ENCODE measurements around the gene SPRED2.

SPRED2 gene

DNA sequence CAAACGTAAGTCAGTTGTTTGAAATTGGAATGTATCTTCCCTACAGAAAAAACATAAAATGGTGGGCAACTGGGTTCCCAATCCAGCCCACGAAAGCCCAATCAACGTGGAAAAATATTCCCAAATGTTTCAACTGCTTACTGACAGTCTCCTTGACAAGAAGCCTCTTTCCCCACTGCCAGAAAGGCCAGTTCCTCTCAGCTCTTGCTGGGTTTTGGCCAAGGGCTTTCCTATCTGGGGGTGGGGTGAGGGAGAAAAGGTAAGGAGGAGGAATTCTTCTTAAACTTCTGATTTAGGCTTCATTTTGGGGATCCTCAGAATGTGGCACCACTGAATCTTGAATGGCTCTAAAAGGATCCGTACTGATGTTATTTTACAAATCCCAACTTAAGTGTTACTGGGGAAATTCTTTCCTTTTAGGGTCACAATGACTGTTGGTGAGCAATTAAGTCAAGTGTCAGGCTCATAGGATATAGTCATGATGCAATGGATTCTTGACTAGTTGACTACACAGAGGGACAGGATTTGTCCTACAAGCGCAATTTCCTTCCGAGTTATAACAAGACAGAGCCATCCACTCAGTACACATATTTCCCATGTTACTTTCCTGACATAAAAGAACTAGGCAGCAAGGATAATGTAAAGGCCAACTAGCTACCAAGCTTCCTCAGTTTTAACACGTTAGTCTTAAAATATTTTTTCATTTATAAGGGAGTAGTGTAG lies 73.6 kb downstream of the SPRED2 start:
- WGBS, 2 experiments = 93 to 94% methylated on average over 6 of the region's 7 CpGs
- H3K4me1 ChIP-seq (ENCODE audit: control insufficient read depth, insufficient read depth, low read length) = peaks cover 22% of the 10 kb centered on the region

DNA sequence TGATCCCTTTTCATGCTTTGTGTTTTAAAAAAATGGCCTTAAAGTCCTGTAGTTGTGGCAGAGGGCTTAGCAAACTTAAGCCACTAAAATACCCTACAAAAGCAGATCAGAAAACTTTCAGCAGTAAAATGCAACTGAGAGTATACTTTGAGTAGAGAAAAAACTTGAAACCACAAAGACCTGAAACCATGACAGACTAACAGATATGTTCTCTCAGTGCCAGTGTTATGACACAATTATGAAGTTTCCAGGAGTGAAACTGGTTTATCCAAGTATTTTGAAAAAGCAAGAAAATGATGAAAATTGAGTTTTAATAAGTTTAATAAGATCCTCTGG lies 74.5 kb downstream of the SPRED2 start:
- Histone ChIP-seq H3K4me3 (ENCODE audit: insufficient read depth, low read depth, low read length) (no peak overlapping the region), H3K9me3 (ENCODE audit: control insufficient read depth, low read length) (no peaks in the 10 kb centered on the region), H3K4me1 (ENCODE audit: control insufficient read depth, insufficient read depth, low read length) (peaks cover 22% of the 10 kb centered on the region), H3K27ac (ENCODE audit: insufficient read depth, low read depth, low read length, poor library complexity, severe bottlenecking) (no peak overlapping the region), H3K27me3 (ENCODE audit: control insufficient read depth, insufficient read depth, low read length, poor library complexity, severe bottlenecking) (no peaks in the 10 kb centered on the region), H3K36me3 (ENCODE audit: control insufficient read depth, insufficient read depth, low read length) (no peaks in the 10 kb centered on the region)

More for the DNA sequence above, 73.6 kb downstream of the SPRED2 start:
- Histone ChIP-seq H3K36me3 (ENCODE audit: control insufficient read depth, insufficient read depth, low read length) (no peaks in the 10 kb centered on the region), H3K4me3 (ENCODE audit: insufficient read depth, low read depth, low read length) (no peak overlapping the region), H3K27me3 (ENCODE audit: control insufficient read depth, insufficient read depth, low read length, poor library complexity, severe bottlenecking) (no peaks in the 10 kb centered on the region), H3K9me3 (ENCODE audit: control insufficient read depth, low read length) (no peaks in the 10 kb centered on the region), H3K27ac (ENCODE audit: insufficient read depth, low read depth, low read length, poor library complexity, severe bottlenecking) (no peak overlapping the region)

DNA sequence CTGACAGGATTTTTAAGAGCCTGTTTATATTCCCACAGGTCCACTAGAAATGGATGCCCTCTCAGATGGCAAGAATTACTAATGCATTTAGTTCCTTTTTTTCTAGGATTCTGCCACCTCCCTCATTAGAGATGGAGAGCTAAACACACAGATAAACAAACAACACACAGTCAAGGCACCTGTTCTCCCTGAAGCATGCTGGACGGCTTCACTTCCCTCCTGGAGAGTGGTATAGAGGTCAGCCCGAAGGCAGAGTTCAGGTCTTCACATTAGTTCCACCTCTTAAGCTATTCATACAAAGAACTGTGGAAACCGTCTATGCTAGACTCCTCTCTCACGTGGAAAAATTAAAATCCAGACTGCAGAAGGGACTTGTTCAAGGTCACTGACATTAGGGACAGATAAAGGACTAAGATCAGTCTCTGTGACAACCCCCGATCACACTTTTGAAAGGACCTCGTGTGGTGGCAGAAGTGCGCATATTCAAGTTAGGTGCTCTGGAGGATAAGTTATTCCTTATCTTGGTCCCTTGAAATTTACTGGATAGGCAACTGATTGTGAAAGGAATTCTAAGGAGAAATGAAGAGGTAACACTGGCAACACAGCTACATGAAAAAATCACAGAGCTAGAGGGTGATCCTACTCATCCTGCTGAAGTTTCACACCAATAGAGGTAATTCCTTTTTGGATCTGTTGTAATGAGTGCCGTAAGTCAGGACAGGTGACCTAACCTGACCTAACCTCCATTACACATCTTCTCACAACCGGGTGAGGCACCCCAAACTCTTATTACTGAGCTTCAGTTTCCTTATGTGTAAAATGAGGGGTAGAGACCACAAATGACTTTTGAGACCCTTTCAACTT lies 75.1 kb downstream of the SPRED2 start:
- no peak overlapping the region for H3K27ac ChIP-seq (ENCODE audit: insufficient read depth, low read depth, low read length, poor library complexity, severe bottlenecking)
- H3K4me3 ChIP-seq (ENCODE audit: insufficient read depth, low read depth, low read length) = no peak overlapping the region
- 69 to 73% methylated on average over 8 to 9 of the region's 9 CpGs for WGBS, 2 experiments
- peaks cover 22% of the 10 kb centered on the region for H3K4me1 ChIP-seq (ENCODE audit: control insufficient read depth, insufficient read depth, low read length)
- no peaks in the 10 kb centered on the region for H3K9me3 ChIP-seq (ENCODE audit: control insufficient read depth, low read length)
- no peaks in the 10 kb centered on the region for H3K27me3 ChIP-seq (ENCODE audit: control insufficient read depth, insufficient read depth, low read length, poor library complexity, severe bottlenecking)
- no peaks in the 10 kb centered on the region for H3K36me3 ChIP-seq (ENCODE audit: control insufficient read depth, insufficient read depth, low read length)

DNA sequence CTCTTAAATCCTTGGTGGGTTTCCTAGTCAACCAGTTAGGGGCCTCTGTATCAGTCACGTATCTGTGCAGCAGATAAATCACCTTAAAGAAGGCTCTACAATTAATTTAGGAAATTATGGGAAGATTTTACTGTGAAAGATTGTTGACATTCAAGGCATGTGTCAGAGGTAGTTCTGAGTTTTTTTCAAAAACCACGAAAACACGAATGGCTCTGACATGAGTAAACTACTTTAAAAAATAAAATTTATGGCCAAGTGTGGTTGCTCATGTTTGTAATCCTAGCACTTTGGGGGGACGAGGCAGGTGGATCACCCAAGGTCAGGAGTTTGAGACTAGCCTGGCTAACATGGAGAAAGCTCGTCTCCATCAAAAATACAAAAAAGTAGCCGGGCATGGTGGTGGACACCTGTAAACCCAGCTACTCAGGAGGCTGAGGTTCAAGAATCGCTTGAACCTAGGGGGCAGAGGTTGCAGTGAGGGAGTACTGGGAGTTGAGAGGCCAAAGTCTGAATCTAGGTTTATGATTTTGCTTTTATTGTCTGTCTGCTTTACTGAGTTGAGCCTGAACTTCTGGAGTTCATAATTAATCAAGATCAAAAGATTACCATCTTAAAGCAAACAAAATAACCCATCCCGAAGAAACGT lies 77.1 kb downstream of the SPRED2 start:
- no peaks in the 10 kb centered on the region for H3K36me3 ChIP-seq (ENCODE audit: control insufficient read depth, insufficient read depth, low read length)
- H3K27ac ChIP-seq (ENCODE audit: insufficient read depth, low read depth, low read length, poor library complexity, severe bottlenecking) = no peak overlapping the region
- H3K4me1 ChIP-seq (ENCODE audit: control insufficient read depth, insufficient read depth, low read length) = peaks cover 23% of the 10 kb centered on the region
- H3K4me3 ChIP-seq (ENCODE audit: insufficient read depth, low read depth, low read length) = no peak overlapping the region
- WGBS, 2 experiments = 94% methylated on average over 9 of the region's 9 CpGs
- H3K27me3 ChIP-seq (ENCODE audit: control insufficient read depth, insufficient read depth, low read length, poor library complexity, severe bottlenecking) = no peaks in the 10 kb centered on the region
- no peaks in the 10 kb centered on the region for H3K9me3 ChIP-seq (ENCODE audit: control insufficient read depth, low read length)

DNA sequence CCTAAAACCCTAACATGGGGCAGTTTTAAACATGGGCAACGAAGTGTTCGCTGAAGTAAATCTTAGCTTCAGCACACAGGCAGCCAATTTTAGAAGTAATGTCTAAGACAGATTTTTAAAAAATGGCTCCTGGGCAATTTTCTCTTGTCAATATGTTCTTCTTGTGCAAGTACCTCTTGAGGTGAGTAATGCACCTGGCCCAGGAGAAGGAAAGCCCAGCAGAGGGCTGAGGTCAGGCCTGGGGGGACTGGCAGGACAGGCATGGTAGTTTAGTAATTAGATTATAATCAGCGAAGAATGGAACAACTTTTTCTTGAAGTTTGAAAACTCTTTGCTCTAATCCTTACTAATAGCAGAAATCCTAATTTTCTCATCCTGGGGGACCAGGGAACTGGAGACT lies 77.6 kb downstream of the SPRED2 start:
- WGBS, 2 experiments = 93% methylated on average over 3 of the region's 3 CpGs
- Histone ChIP-seq H3K36me3 (ENCODE audit: control insufficient read depth, insufficient read depth, low read length) (no peaks in the 10 kb centered on the region), H3K27ac (ENCODE audit: insufficient read depth, low read depth, low read length, poor library complexity, severe bottlenecking) (no peak overlapping the region), H3K4me3 (ENCODE audit: insufficient read depth, low read depth, low read length) (no peak overlapping the region), H3K27me3 (ENCODE audit: control insufficient read depth, insufficient read depth, low read length, poor library complexity, severe bottlenecking) (no peaks in the 10 kb centered on the region), H3K4me1 (ENCODE audit: control insufficient read depth, insufficient read depth, low read length) (peaks cover 25% of the 10 kb centered on the region), H3K9me3 (ENCODE audit: control insufficient read depth, low read length) (no peaks in the 10 kb centered on the region)

DNA sequence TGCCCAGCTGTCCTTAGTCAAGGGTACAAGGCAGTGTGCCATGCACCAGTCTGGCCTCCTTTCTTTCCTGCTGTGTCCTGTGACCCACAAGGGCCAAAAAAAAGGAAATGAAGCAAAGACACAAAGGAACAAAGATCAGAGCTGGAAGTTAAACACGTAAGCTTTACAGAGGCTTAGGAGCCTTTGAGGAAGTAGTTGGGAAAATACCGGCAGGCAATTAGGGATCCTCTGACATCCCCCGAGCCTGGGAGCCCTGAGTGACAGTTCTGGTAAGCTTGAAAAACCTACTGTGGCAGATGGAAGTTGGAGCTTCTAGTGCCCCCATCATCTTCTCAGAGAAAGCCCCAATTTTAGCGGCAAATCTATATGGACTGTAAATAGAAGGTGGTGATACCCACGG lies 78.5 kb downstream of the SPRED2 start:
- H3K9me3 ChIP-seq (ENCODE audit: control insufficient read depth, low read length) = no peaks in the 10 kb centered on the region
- WGBS, 2 experiments = 45 to 56% methylated on average over 5 of the region's 5 CpGs
- H3K36me3 ChIP-seq (ENCODE audit: control insufficient read depth, insufficient read depth, low read length) = no peaks in the 10 kb centered on the region
- H3K27me3 ChIP-seq (ENCODE audit: control insufficient read depth, insufficient read depth, low read length, poor library complexity, severe bottlenecking) = no peaks in the 10 kb centered on the region
- no peak overlapping the region for H3K27ac ChIP-seq (ENCODE audit: insufficient read depth, low read depth, low read length, poor library complexity, severe bottlenecking)
- H3K4me3 ChIP-seq (ENCODE audit: insufficient read depth, low read depth, low read length) = no peak overlapping the region
- peaks cover 23% of the 10 kb centered on the region for H3K4me1 ChIP-seq (ENCODE audit: control insufficient read depth, insufficient read depth, low read length)

DNA sequence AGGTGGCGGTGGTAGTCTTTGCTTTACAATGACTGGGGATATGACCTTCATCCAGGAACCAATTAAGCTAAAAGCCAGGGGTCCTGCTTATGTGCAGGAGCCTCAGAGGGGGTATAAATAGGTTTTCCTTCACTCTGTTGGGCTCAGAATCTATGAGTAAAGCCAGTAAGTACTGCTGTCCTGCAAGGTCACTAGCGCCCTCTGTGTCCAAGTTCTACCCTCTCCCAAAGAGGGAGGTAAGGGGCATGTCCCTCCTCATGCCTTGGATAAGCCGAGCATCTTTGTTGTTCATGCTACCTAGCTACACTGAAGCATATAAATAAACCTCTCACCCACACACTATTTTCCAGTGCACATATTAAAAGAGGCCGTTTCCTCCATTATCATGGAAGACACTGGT lies 79.4 kb downstream of the SPRED2 start:
- Histone ChIP-seq H3K9me3 (ENCODE audit: control insufficient read depth, low read length) (no peaks in the 10 kb centered on the region), H3K27me3 (ENCODE audit: control insufficient read depth, insufficient read depth, low read length, poor library complexity, severe bottlenecking) (no peaks in the 10 kb centered on the region), H3K4me1 (ENCODE audit: control insufficient read depth, insufficient read depth, low read length) (peaks cover 19% of the 10 kb centered on the region), H3K36me3 (ENCODE audit: control insufficient read depth, insufficient read depth, low read length) (no peaks in the 10 kb centered on the region), H3K27ac (ENCODE audit: insufficient read depth, low read depth, low read length, poor library complexity, severe bottlenecking) (no peak overlapping the region), H3K4me3 (ENCODE audit: insufficient read depth, low read depth, low read length) (no peak overlapping the region)
- 80 to 89% methylated on average over 3 to 4 of the region's 4 CpGs for WGBS, 2 experiments

DNA sequence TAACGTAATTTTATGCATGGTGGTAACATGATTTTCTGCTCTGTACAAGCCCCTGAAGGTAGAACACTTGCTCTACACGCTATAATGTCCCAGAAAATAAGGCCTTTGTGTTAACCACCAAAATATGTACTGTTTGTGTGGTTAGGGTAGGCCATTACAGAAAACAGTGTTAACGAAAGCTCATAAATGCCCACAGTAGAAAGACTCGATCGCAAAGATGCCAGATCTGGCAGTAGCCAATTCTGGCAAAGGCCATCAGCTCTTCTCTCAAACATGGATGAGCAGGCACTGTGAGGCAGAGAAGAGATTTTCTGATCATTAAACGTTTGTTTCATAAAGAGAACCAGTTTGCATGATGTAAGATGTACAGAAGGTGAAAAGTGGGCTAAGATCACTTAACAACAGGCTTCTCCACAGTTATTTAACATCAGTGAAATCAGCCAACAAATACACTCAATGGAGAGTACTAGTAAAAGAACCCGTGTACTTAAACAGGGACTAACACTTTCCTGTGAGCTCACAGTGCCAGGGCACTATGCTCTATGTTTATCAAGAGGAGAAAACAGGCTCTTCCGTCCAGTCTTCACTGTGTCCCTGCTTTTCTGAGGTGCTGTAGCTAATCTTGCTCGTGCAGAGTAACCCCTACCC lies 80.3 kb downstream of the SPRED2 start:
- Histone ChIP-seq H3K4me1 (ENCODE audit: control insufficient read depth, insufficient read depth, low read length) (peaks cover 10% of the 10 kb centered on the region), H3K36me3 (ENCODE audit: control insufficient read depth, insufficient read depth, low read length) (no peaks in the 10 kb centered on the region), H3K27ac (ENCODE audit: insufficient read depth, low read depth, low read length, poor library complexity, severe bottlenecking) (no peak overlapping the region), H3K4me3 (ENCODE audit: insufficient read depth, low read depth, low read length) (no peak overlapping the region), H3K27me3 (ENCODE audit: control insufficient read depth, insufficient read depth, low read length, poor library complexity, severe bottlenecking) (no peaks in the 10 kb centered on the region), H3K9me3 (ENCODE audit: control insufficient read depth, low read length) (no peaks in the 10 kb centered on the region)
- 89% methylated on average over 8 to 9 of the region's 9 CpGs for whole genome bisulfite sequencing, 2 experiments

DNA sequence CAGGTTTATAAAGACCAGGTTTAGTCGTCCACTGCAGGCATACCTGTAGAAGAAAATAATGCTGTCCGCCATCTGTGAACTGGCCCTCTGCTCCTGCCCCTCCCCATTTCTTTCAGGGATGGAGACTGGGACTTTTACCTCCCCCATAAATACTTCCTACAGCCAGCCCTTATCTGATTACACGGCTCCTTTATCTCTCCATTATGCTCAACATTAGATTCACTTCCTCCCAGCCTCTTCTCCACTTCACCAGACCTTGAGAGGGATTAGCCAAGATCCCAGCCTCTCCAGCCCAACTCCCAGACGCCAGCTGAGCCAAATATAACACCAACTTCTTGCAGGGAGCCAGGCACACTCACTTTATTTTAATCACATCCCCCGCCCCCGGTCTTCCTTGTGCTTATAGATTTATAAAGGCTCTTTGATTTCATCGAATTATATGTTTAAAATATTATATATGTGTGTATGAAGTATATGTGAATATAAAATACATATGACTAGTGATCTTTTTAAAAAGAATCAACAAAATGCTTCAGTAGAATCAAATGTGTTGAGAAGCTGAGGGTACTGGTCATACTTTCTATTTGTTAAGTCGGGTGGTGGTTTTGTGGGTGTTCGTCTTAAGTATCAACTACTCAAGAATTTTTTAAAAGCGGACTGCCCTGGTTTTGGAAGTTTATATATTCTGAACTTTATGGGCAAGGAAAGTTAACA lies 81.0 kb downstream of the SPRED2 start:
- peaks cover 9% of the 10 kb centered on the region for H3K4me1 ChIP-seq (ENCODE audit: control insufficient read depth, insufficient read depth, low read length)
- H3K4me3 ChIP-seq (ENCODE audit: insufficient read depth, low read depth, low read length) = no peak overlapping the region
- no peaks in the 10 kb centered on the region for H3K36me3 ChIP-seq (ENCODE audit: control insufficient read depth, insufficient read depth, low read length)
- H3K9me3 ChIP-seq (ENCODE audit: control insufficient read depth, low read length) = no peaks in the 10 kb centered on the region
- 89% methylated on average over 8 to 9 of the region's 10 CpGs for WGBS, 2 experiments
- H3K27ac ChIP-seq (ENCODE audit: insufficient read depth, low read depth, low read length, poor library complexity, severe bottlenecking) = no peak overlapping the region
- H3K27me3 ChIP-seq (ENCODE audit: control insufficient read depth, insufficient read depth, low read length, poor library complexity, severe bottlenecking) = no peaks in the 10 kb centered on the region

Measured in ectodermal cell (in vitro differentiated cells).